GM06990 (cell line): Measurements from ENCODE around the gene CRAMP1.

Experiments used
- DNase-seq: peaks from one replicate; pipeline ENCODE4 v3.0.0-alpha.2; 2011; ENCODE audit not compliant: insufficient read length; ENCODE audit errors: extremely low read depth
- H3K27me3 ChIP-seq: replicated peaks from 2 replicates; pipeline ENCODE4 v1.6.0; 2011; ENCODE audit warnings: low read length; ENCODE audit not compliant: control insufficient read depth, insufficient read depth
- H3K36me3 ChIP-seq: 2 replicates; pipeline ENCODE4 v1.5.1; 2011; ENCODE audit warnings: low read length; ENCODE audit not compliant: control insufficient read depth, insufficient read depth
- H3K4me3 ChIP-seq: replicated peaks from 2 replicates; pipeline ENCODE4 v1.5.1; 2011; ENCODE audit warnings: low read depth, mild to moderate bottlenecking, control low read depth, low read length
- TF ChIP-seq, protein P1 (sequence below): IDR thresholded peaks from 2 replicates; pipeline ENCODE4 v1.5.1; 2011; ENCODE audit warnings: low read length, control low read depth, mild to moderate bottlenecking, inconsistent platforms; ENCODE audit not compliant: insufficient read depth, poor library complexity, severe bottlenecking

The CRAMP1 gene

GRCh38 chr16:1657841-1658240 is 45.7 kb downstream of the CRAMP1 start:
- Histone ChIP-seq H3K4me3 (no peak overlapping the region), H3K36me3 (peaks cover 22% of the 10 kb centered on the region), H3K27me3 (no peaks in the 10 kb centered on the region)
- no peak for DNase-seq
- TF ChIP-seq, protein P1, sequence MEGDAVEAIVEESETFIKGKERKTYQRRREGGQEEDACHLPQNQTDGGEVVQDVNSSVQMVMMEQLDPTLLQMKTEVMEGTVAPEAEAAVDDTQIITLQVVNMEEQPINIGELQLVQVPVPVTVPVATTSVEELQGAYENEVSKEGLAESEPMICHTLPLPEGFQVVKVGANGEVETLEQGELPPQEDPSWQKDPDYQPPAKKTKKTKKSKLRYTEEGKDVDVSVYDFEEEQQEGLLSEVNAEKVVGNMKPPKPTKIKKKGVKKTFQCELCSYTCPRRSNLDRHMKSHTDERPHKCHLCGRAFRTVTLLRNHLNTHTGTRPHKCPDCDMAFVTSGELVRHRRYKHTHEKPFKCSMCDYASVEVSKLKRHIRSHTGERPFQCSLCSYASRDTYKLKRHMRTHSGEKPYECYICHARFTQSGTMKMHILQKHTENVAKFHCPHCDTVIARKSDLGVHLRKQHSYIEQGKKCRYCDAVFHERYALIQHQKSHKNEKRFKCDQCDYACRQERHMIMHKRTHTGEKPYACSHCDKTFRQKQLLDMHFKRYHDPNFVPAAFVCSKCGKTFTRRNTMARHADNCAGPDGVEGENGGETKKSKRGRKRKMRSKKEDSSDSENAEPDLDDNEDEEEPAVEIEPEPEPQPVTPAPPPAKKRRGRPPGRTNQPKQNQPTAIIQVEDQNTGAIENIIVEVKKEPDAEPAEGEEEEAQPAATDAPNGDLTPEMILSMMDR, result no peak

DNA sequence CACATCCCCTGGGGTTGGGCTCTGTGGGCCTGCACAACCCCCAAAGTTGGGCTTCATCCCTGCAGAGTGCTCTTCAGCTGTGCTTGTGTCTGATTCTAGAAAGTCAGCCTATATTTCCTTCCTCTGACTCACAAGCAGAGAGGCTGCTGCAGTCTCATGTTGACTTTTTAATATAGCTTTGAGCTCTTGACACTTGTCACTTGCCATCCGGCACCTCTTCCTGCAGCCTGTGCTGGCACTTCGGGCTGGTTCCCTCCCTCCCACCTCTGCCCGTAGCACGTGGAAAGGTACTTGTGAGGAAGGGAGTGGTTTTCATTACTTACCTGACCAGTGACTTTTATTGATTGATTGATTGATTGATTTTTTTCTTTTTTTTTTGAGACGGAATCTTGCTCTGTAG is 46.9 kb downstream of the CRAMP1 start:
- no peak overlapping the region for H3K4me3 ChIP-seq
- peaks cover 19% of the 10 kb centered on the region for H3K36me3 ChIP-seq
- H3K27me3 ChIP-seq, result no peaks in the 10 kb centered on the region
- no peak for DNase-seq
- TF ChIP-seq, protein P1, result no peak

DNA sequence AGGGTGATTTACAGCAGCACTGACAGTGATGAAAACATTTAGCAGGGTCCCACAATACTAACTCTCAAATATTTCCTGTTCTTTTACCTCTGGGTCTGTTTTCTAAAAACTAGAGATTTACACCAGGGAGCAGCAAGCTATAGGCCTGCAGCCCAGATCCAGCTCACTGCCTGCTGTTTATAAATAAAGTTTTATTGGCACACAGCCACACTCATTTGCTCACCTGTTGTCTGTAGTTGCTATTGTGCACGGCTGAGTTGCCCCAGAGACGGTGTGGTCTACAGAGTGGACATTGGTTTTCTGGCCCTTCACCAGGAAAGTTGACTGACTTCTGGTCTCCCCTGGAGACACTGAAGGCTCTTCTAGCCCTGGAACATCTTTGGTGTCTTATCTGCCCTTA is 49.7 kb downstream of the CRAMP1 start:
- H3K4me3 ChIP-seq, result no peak overlapping the region
- DNase-seq, result no peak
- H3K36me3 ChIP-seq, result peaks cover 23% of the 10 kb centered on the region
- no peaks in the 10 kb centered on the region for H3K27me3 ChIP-seq
- TF ChIP-seq, protein P1, result no peak

GRCh38 chr16:1662543-1662942 is 50.4 kb downstream of the CRAMP1 start:
- TF ChIP-seq, protein P1, result no peak
- no peak for DNase-seq
- Histone ChIP-seq H3K4me3 (no peak overlapping the region), H3K36me3 (peaks cover 23% of the 10 kb centered on the region), H3K27me3 (no peaks in the 10 kb centered on the region)

- Histone ChIP-seq H3K4me3 (no peak overlapping the region), H3K36me3 (peaks cover 42% of the 10 kb centered on the region), H3K27me3 (no peaks in the 10 kb centered on the region)
- TF ChIP-seq, protein P1, result no peak
- DNase-seq, result no peak
Observed at GRCh38 chr16:1665829-1666228, 53.7 kb downstream of the CRAMP1 start.

GRCh38 chr16:1666316-1666715 is 54.2 kb downstream of the CRAMP1 start:
- no peak for DNase-seq
- Histone ChIP-seq H3K36me3 (peaks cover 45% of the 10 kb centered on the region), H3K27me3 (no peaks in the 10 kb centered on the region), H3K4me3 (no peak overlapping the region)
- TF ChIP-seq, protein P1, result no peak
